Astrocyte (in vitro differentiated cells and primary cell): ENCODE measurements around the gene ASCL1. TPM values are rescaled to one million over a fixed set of nuclear protein-coding genes. Genes with fewer than 3 reads are reported as not detected.

Experiments used
- DNase-seq: peaks from one replicate; pipeline ENCODE4 v3.0.0-alpha.2; 2010; ENCODE audit warnings: low read depth
- FAIRE-seq: peaks from 2 replicates; lab custom pipeline; 2011; peaks lifted over from hg19 to GRCh38; lab: Jason Lieb, UNC
- H2AFZ ChIP-seq: 2 replicates; pipeline ENCODE4 v1.6.0; 2012; ENCODE audit warnings: low read depth, low read length, inconsistent platforms
- H3K27ac ChIP-seq: 2 replicates; pipeline ENCODE4 v1.5.1; 2011; ENCODE audit warnings: low read depth, low read length, inconsistent platforms
- H3K27me3 ChIP-seq: 2 replicates; pipeline ENCODE4 v1.6.0; 2011; ENCODE audit warnings: low read length, inconsistent platforms; ENCODE audit not compliant: insufficient read depth
- H3K36me3 ChIP-seq: 2 replicates; pipeline ENCODE4 v1.5.1; 2011; ENCODE audit warnings: low read length, inconsistent platforms; ENCODE audit not compliant: insufficient read depth
- H3K4me1 ChIP-seq: 2 replicates; pipeline ENCODE4 v1.5.1; 2011; ENCODE audit warnings: low read length, inconsistent platforms; ENCODE audit not compliant: insufficient read depth
- H3K4me2 ChIP-seq: 2 replicates; pipeline ENCODE4 v1.6.0; 2012; ENCODE audit warnings: low read length, inconsistent platforms
- H3K4me3 ChIP-seq: 2 replicates; pipeline ENCODE4 v1.5.1; 2011; ENCODE audit warnings: low read depth, mild to moderate bottlenecking, low read length, inconsistent platforms; ENCODE audit not compliant: insufficient read depth
- H3K79me2 ChIP-seq: 2 replicates; pipeline ENCODE4 v1.6.0; 2012; ENCODE audit warnings: mild to moderate bottlenecking, low read length, inconsistent platforms; ENCODE audit not compliant: insufficient read depth
- H3K9ac ChIP-seq: 2 replicates; pipeline ENCODE4 v1.6.0; 2012; ENCODE audit warnings: mild to moderate bottlenecking, low read length, inconsistent platforms
- H3K9me3 ChIP-seq: 2 replicates; pipeline ENCODE4 v1.5.1; 2012; ENCODE audit warnings: low read depth, mild to moderate bottlenecking, low read length, inconsistent platforms; ENCODE audit not compliant: insufficient read depth
- H4K20me1 ChIP-seq: 2 replicates; pipeline ENCODE4 v1.6.0; 2012; ENCODE audit warnings: low read length, inconsistent platforms; ENCODE audit not compliant: insufficient read depth
- H3K27ac Mint-ChIP-seq: one replicate; pipeline ENCODE4 v1.8.0; 2021; ENCODE audit warnings: mild to moderate bottlenecking, mixed read lengths; ENCODE audit not compliant: unreplicated experiment
- H3K27me3 Mint-ChIP-seq: one replicate; pipeline ENCODE4 v1.8.0; 2021; ENCODE audit warnings: low read depth, mixed read lengths; ENCODE audit not compliant: unreplicated experiment
- H3K36me3 Mint-ChIP-seq: one replicate; pipeline ENCODE4 v1.8.0; 2021; ENCODE audit warnings: low read depth, mixed read lengths; ENCODE audit not compliant: unreplicated experiment
- H3K4me1 Mint-ChIP-seq: one replicate; pipeline ENCODE4 v1.8.0; 2021; ENCODE audit warnings: low read depth, mixed read lengths; ENCODE audit not compliant: unreplicated experiment
- H3K4me3 Mint-ChIP-seq: one replicate; pipeline ENCODE4 v1.8.0; 2021; ENCODE audit warnings: mild to moderate bottlenecking, moderate library complexity, mixed read lengths; ENCODE audit not compliant: unreplicated experiment
- H3K9me3 Mint-ChIP-seq: one replicate; pipeline ENCODE4 v1.8.0; 2021; ENCODE audit warnings: mild to moderate bottlenecking, mixed read lengths; ENCODE audit not compliant: unreplicated experiment
- EZH2 ChIP-seq: IDR thresholded peaks from 2 replicates; pipeline ENCODE4 v1.6.1; 2012; ENCODE audit warnings: mild to moderate bottlenecking, low read length, inconsistent platforms; ENCODE audit not compliant: insufficient read depth
- total RNA-seq: library from RNA; stranded (reverse); gene quantifications from 2 replicates; pipeline ENCODE4 v1.2.1, GENCODE V29; 2021
- TF ChIP-seq, protein P1 (sequence below): IDR thresholded peaks from 2 replicates; pipeline ENCODE4 v1.5.1; 2011; ENCODE audit warnings: low read depth, mild to moderate bottlenecking, inconsistent platforms, low read length, moderate library complexity; ENCODE audit not compliant: insufficient read depth

The ASCL1 gene
- total RNA-seq, 1 donor from 2014 or later = not detected

DNA sequence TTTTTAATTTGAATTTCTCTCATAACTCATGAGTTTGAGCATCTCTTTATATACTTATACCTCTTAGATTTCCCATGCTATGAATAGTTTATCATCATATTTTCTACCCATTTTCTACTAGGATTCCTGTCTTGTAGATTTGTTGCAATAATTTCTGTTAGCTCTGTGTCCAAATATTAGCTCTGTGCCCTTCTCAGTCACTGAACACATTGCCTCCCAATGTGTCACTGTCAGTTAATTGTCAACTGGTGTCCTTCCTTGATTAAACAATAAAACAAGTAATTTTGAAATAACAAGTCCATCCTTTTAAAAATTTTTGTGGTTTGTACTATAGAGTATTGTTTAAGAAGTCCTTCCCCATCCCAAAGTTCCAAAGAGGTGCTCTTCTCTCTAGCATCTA, 36.2 kb upstream of the ASCL1 start:
- Histone ChIP-seq H3K4me2 (no peak overlapping the region), H3K36me3 (no peaks in the 10 kb centered on the region), H3K9ac (no peak overlapping the region), H3K4me1 (no peaks in the 10 kb centered on the region), H4K20me1 (no peaks in the 10 kb centered on the region), H3K27me3 (peaks cover 3% of the 10 kb centered on the region), H3K79me2 (no peaks in the 10 kb centered on the region), H3K9me3 (no peaks in the 10 kb centered on the region), H2AFZ (no peak overlapping the region), H3K27ac (no peak overlapping the region), H3K4me3 (no peak overlapping the region)
- Mint-ChIP-seq H3K9me3 (no peaks in the 10 kb centered on the region), H3K4me3 (no peak overlapping the region), H3K27ac (no peak overlapping the region), H3K4me1 (peaks cover 1% of the 10 kb centered on the region), H3K36me3 (no peaks in the 10 kb centered on the region), H3K27me3 (peaks cover 12% of the 10 kb centered on the region)
- DNase-seq (no peak), FAIRE-seq (no peak)
- no peak for TF ChIP-seq EZH2
- TF ChIP-seq, protein P1, sequence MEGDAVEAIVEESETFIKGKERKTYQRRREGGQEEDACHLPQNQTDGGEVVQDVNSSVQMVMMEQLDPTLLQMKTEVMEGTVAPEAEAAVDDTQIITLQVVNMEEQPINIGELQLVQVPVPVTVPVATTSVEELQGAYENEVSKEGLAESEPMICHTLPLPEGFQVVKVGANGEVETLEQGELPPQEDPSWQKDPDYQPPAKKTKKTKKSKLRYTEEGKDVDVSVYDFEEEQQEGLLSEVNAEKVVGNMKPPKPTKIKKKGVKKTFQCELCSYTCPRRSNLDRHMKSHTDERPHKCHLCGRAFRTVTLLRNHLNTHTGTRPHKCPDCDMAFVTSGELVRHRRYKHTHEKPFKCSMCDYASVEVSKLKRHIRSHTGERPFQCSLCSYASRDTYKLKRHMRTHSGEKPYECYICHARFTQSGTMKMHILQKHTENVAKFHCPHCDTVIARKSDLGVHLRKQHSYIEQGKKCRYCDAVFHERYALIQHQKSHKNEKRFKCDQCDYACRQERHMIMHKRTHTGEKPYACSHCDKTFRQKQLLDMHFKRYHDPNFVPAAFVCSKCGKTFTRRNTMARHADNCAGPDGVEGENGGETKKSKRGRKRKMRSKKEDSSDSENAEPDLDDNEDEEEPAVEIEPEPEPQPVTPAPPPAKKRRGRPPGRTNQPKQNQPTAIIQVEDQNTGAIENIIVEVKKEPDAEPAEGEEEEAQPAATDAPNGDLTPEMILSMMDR = no peak

GRCh38 chr12:102927220-102927619, 30.3 kb upstream of the ASCL1 start:
- H3K9me3 Mint-ChIP-seq = no peaks in the 10 kb centered on the region
- Histone ChIP-seq H2AFZ (no peak overlapping the region), H3K27ac (no peak overlapping the region), H3K36me3 (no peaks in the 10 kb centered on the region), H3K9ac (no peak overlapping the region), H3K9me3 (no peaks in the 10 kb centered on the region), H3K79me2 (no peaks in the 10 kb centered on the region), H3K4me1 (no peaks in the 10 kb centered on the region), H3K4me2 (no peak overlapping the region), H3K4me3 (no peak overlapping the region), H4K20me1 (no peaks in the 10 kb centered on the region), H3K27me3 (peaks cover 3% of the 10 kb centered on the region)
- H3K27me3 Mint-ChIP-seq = peaks cover 6% of the 10 kb centered on the region
- no peak for FAIRE-seq
- no peaks in the 10 kb centered on the region for H3K36me3 Mint-ChIP-seq
- no peak for TF ChIP-seq EZH2
- TF ChIP-seq, protein P1 = no peak
- H3K4me3 Mint-ChIP-seq = no peak overlapping the region
- no peak overlapping the region for H3K27ac Mint-ChIP-seq
- no peak for DNase-seq
- H3K4me1 Mint-ChIP-seq = peaks cover 1% of the 10 kb centered on the region

DNA sequence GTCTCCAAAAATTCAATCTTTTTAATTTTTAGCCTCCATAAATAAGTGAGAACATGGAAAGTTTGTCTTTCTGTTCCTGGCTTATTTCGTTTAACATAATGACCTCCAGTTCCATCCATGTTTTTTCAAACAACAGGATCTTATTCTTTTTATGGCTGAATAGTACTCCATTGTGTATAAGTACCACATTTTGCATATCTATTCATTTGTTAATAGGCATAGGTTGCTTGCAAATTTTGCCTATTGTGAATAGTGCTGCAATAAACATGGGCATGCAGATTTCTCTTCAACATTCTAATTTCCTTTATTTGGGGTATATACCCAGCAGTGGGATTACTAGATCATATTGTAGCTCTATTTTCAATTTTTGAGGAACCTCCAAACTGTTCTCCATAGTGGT, 24.3 kb upstream of the ASCL1 start:
- no peaks in the 10 kb centered on the region for H3K9me3 ChIP-seq
- H3K9ac ChIP-seq = no peak overlapping the region
- no peak overlapping the region for H3K4me2 ChIP-seq
- Mint-ChIP-seq H3K27ac (no peak overlapping the region), H3K4me3 (no peak overlapping the region), H3K36me3 (no peaks in the 10 kb centered on the region), H3K9me3 (no peaks in the 10 kb centered on the region), H3K27me3 (peaks cover 8% of the 10 kb centered on the region), H3K4me1 (no peaks in the 10 kb centered on the region)
- H3K79me2 ChIP-seq = no peaks in the 10 kb centered on the region
- H3K4me3 ChIP-seq = no peak overlapping the region
- no peak overlapping the region for H2AFZ ChIP-seq
- no peak for TF ChIP-seq EZH2
- TF ChIP-seq, protein P1 = no peak
- no peak for DNase-seq
- no peaks in the 10 kb centered on the region for H3K4me1 ChIP-seq
- no peaks in the 10 kb centered on the region for H3K27me3 ChIP-seq
- no peak for FAIRE-seq
- H4K20me1 ChIP-seq = no peaks in the 10 kb centered on the region
- H3K36me3 ChIP-seq = no peaks in the 10 kb centered on the region
- no peak overlapping the region for H3K27ac ChIP-seq
